GM12878 (cell line): ENCODE data around the gene NFIX. TPM values are rescaled to one million over a fixed set of nuclear protein-coding genes. Genes with fewer than 3 reads are reported as not detected.

ENCODE experiments used
- CREB1 ChIP-seq: IDR thresholded peaks from 2 replicates; pipeline ENCODE4 v1.6.1; 2012; ENCODE audit warnings: low read depth, mild to moderate bottlenecking, inconsistent platforms
- EP300 ChIP-seq, 2 experiments: fragments of 150-350 bp in 1 of 2; IDR thresholded peaks; 2 replicates each; pipeline ENCODE4 v1.6.1; 2011 to 2012; ENCODE audit warnings: low read depth in 2 of 2, low read length in 2 of 2, borderline replicate concordance in 1 of 2, improper control_type of control experiment in 1 of 2, inconsistent platforms in 1 of 2; ENCODE audit not compliant: control insufficient read depth in 1 of 2
- HDAC2 ChIP-seq: fragments of 200-600 bp; sonication (generic); IDR thresholded peaks from 2 replicates; pipeline ENCODE4 v1.6.1; 2017
- NFYA ChIP-seq: IDR thresholded peaks from 2 replicates; pipeline ENCODE4 v1.6.1; 2011; ENCODE audit warnings: low read depth, mild to moderate bottlenecking, low read length, improper control_type of control experiment, borderline replicate concordance
- STAT3 ChIP-seq: IDR thresholded peaks from 2 replicates; pipeline ENCODE4 v1.6.1; 2011; ENCODE audit warnings: low read depth, low read length, improper control_type of control experiment
- TCF12 ChIP-seq: IDR thresholded peaks from 2 replicates; pipeline ENCODE4 v1.6.1; 2011; ENCODE audit warnings: low read depth, mild to moderate bottlenecking, low read length
- TCF3 ChIP-seq: IDR thresholded peaks from 2 replicates; pipeline ENCODE4 v1.6.1; 2012; ENCODE audit warnings: low read depth, mild to moderate bottlenecking, low read length, borderline replicate concordance; ENCODE audit not compliant: insufficient read depth
- USF1 ChIP-seq: IDR thresholded peaks from 2 replicates; pipeline ENCODE4 v1.6.1; 2011; ENCODE audit warnings: borderline replicate concordance, low read depth, mild to moderate bottlenecking, moderate library complexity, mixed read lengths, low read length; ENCODE audit not compliant: insufficient read depth; ENCODE audit errors: extremely low read length
- ZBED1 ChIP-seq: IDR thresholded peaks from 2 replicates; pipeline ENCODE4 v1.6.1; 2016; ENCODE audit warnings: borderline replicate concordance
- ZBTB4 ChIP-seq: fragments of 450-650 bp; formaldehyde crosslinking; IDR thresholded peaks from 2 replicates; pipeline ENCODE4 v1.4.0; 2022; ENCODE audit warnings: mild to moderate bottlenecking, moderate library complexity
- ZZZ3 ChIP-seq: IDR thresholded peaks from 2 replicates; pipeline ENCODE4 v1.6.1; 2011; ENCODE audit warnings: low read depth; ENCODE audit not compliant: control insufficient read depth, insufficient read length
- polyA plus RNA-seq, 11 experiments: library from polyadenylated mRNA; depleted of rRNA in 4 of 11; unstranded in 6 of 11; stranded (reverse) in 5 of 11; fragments of >200 nt; fragmentation: Nextera tagmentation in 4 of 11; fragmentation: Illumina TruSeq in 1 of 11; extraction: Ambion mirVana in 4 of 11; extraction: Trizol in 1 of 11; gene quantifications; 1 replicate in 1 of 11; 2 replicates in 10 of 11; pipeline versions ENCODE4 v1.2.1 to v1.2.3, GENCODE V29; 2011 to 2016; ENCODE audit warnings: inconsistent platforms in 2 of 11, missing spikeins in 2 of 11, low read depth in 1 of 11
- total RNA-seq, 4 experiments: library from RNA; depleted of rRNA in 3 of 4; stranded (reverse); fragments of >200 nt in 3 of 4; fragmentation: Illumina TruSeq in 1 of 4; extraction: Trizol in 1 of 4; gene quantifications; 2 replicates each; pipeline versions ENCODE4 v1.2.1 to v1.2.3, GENCODE V29; 2013 to 2021
- TF ChIP-seq, protein P1 (sequence below): fragments of 450-650 bp; IDR thresholded peaks from 2 replicates; pipeline ENCODE4 v1.6.1; 2017; ENCODE audit warnings: mild to moderate bottlenecking, low read depth, inconsistent platforms; ENCODE audit not compliant: poor library complexity, severe bottlenecking
- TF ChIP-seq, protein P2 (sequence below): IDR thresholded peaks from 2 replicates; pipeline ENCODE4 v1.6.1; 2012; ENCODE audit warnings: low read length, inconsistent platforms
- TF ChIP-seq, protein P3 (sequence below): IDR thresholded peaks from 2 replicates; pipeline ENCODE4 v1.6.1; 2011; ENCODE audit warnings: low read depth, mild to moderate bottlenecking, low read length, moderate library complexity, borderline replicate concordance; ENCODE audit errors: extremely low read depth
- TF ChIP-seq, protein P4 (sequence below): IDR thresholded peaks from 2 replicates; pipeline ENCODE4 v1.6.1; 2011; ENCODE audit warnings: low read depth, low read length, improper control_type of control experiment, borderline replicate concordance

NFIX gene
- total and polyA plus RNA-seq, 10 of the 15 experiments (the other 5 are each of a cell fraction or from before 2014, with no cell fraction given) = 0.02 to 2.2 (median 0.28) TPM

DNA sequence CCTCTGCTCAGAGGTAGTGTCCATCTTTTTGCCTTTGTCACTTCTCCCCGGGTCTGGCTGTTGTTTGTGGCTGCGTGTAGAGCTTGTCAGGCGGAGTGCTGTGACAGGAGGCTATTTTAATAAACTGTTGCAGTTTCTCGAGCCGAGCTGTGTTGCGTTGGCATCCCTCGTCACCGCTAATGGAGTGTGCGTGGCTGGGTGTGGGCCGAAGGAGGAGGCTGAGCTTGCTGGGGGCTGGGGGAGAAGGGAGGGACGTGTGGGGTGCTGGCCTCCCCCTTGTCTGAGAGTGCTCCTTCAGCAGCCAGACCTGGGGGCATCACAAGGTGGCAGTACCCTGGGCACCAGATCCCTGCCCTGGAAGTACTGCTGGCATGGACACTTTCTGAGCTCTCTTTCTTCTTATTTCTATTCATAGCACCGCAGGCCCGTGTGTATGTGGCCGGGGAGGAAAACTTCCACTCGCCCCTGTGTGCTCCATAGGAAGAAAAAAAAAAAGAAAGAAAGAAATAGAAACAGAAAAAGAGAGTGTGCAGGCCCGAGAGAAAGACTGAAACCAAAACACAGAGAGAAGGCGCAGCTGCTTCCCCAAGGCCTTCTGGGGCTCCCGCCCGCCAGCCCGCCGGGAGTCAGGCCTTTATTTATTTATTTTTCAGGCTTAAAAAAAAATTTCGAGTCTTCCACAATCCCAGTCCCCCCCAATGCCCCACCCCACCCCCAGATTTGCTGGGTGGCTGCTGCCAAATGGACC lies 27.0 kb downstream of the NFIX start (continued):
- TF ChIP-seq, protein P1, sequence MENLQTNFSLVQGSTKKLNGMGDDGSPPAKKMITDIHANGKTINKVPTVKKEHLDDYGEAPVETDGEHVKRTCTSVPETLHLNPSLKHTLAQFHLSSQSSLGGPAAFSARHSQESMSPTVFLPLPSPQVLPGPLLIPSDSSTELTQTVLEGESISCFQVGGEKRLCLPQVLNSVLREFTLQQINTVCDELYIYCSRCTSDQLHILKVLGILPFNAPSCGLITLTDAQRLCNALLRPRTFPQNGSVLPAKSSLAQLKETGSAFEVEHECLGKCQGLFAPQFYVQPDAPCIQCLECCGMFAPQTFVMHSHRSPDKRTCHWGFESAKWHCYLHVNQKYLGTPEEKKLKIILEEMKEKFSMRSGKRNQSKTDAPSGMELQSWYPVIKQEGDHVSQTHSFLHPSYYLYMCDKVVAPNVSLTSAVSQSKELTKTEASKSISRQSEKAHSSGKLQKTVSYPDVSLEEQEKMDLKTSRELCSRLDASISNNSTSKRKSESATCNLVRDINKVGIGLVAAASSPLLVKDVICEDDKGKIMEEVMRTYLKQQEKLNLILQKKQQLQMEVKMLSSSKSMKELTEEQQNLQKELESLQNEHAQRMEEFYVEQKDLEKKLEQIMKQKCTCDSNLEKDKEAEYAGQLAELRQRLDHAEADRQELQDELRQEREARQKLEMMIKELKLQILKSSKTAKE = no peak
- TF ChIP-seq, protein P2, sequence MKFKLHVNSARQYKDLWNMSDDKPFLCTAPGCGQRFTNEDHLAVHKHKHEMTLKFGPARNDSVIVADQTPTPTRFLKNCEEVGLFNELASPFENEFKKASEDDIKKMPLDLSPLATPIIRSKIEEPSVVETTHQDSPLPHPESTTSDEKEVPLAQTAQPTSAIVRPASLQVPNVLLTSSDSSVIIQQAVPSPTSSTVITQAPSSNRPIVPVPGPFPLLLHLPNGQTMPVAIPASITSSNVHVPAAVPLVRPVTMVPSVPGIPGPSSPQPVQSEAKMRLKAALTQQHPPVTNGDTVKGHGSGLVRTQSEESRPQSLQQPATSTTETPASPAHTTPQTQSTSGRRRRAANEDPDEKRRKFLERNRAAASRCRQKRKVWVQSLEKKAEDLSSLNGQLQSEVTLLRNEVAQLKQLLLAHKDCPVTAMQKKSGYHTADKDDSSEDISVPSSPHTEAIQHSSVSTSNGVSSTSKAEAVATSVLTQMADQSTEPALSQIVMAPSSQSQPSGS = no peak
- TF ChIP-seq, protein P3, sequence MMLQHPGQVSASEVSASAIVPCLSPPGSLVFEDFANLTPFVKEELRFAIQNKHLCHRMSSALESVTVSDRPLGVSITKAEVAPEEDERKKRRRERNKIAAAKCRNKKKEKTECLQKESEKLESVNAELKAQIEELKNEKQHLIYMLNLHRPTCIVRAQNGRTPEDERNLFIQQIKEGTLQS = no peak
- TF ChIP-seq ZZZ3 (no peak), NFYA (no peak), ZBTB4 (CRISPR knock-in tag) (no peak), EP300 (IDR thresholded peaks at IDR 0.05; ENCODE audit: borderline replicate concordance in 1 of 2, control insufficient read depth in 1 of 2, low read depth in 2 of 2, low read length in 2 of 2) (no peak), STAT3 (no peak), CREB1 (no peak), USF1 (no peak), HDAC2 (no peak), TCF12 (peak; percentile 46; the same call in 1 of the 2 replicates), TCF3 (peak; percentile 34; the same call in 1 of the 2 replicates), ZBED1 (no peak)
- TF ChIP-seq, protein P4, sequence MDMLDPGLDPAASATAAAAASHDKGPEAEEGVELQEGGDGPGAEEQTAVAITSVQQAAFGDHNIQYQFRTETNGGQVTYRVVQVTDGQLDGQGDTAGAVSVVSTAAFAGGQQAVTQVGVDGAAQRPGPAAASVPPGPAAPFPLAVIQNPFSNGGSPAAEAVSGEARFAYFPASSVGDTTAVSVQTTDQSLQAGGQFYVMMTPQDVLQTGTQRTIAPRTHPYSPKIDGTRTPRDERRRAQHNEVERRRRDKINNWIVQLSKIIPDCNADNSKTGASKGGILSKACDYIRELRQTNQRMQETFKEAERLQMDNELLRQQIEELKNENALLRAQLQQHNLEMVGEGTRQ = no peak
